Natural killer cell treated with Interleukin-12 subunit alpha and Interleukin-12 subunit beta and Interleukin-15 and Interleukin-18, amount 100 ng/mL, for 72 hours (primary cell): ENCODE data around the gene TENM4. TPM values are rescaled to one million over a fixed set of nuclear protein-coding genes. Genes with fewer than 3 reads are reported as not detected.

Source experiments
- ATAC-seq, 2 donors: fragments of 150-1000 bp; cut with Tn5 transposase in 1 of 2; sonication (Bioruptor Pico), chemical (Tn5 transposase) in 1 of 2; 2 replicates each; pipeline ENCODE4 v1.10.0; 2021
- DNase-seq: peaks from one replicate; pipeline ENCODE4 v3.0.0; 2022; ENCODE audit warnings: low spot score
- H3K27ac Mint-ChIP-seq, 2 donors: 1 replicate in 1 of 2; 2 replicates in 1 of 2; pipeline ENCODE4 v1.8.0; 2022; ENCODE audit warnings: mixed read lengths in 2 of 2, mild to moderate bottlenecking in 1 of 2, moderate library complexity in 1 of 2
- H3K27me3 Mint-ChIP-seq, 2 donors: 1 replicate in 1 of 2; 2 replicates in 1 of 2; pipeline ENCODE4 v1.8.0; 2022; ENCODE audit warnings: mixed read lengths in 2 of 2
- H3K36me3 Mint-ChIP-seq: one replicate; pipeline ENCODE4 v1.8.0; 2022; ENCODE audit warnings: mixed read lengths
- H3K4me1 Mint-ChIP-seq, 2 donors: 1 replicate in 1 of 2; 2 replicates in 1 of 2; pipeline ENCODE4 v1.8.0; 2022; ENCODE audit warnings: low read depth in 2 of 2, mixed read lengths in 2 of 2, mild to moderate bottlenecking in 1 of 2
- H3K4me3 Mint-ChIP-seq: one replicate; pipeline ENCODE4 v1.8.0; 2022; ENCODE audit warnings: mixed read lengths
- H3K9me3 Mint-ChIP-seq: 2 replicates; pipeline ENCODE4 v1.8.0; 2022; ENCODE audit warnings: mixed read lengths
- total RNA-seq, 2 donors: library from RNA; stranded (reverse); gene quantifications; one replicate each; pipeline ENCODE4 v1.2.3, GENCODE V29; 2022

TENM4 gene
- total RNA-seq, 2 donors from 2014 or later, result not detected

- no peak for DNase-seq
- Mint-ChIP-seq H3K9me3 (no peaks in the 10 kb centered on the region), H3K36me3 (no peaks in the 10 kb centered on the region), H3K27ac (no peak overlapping the region), H3K4me3 (no peak overlapping the region), H3K27me3 (peaks cover 11 to 26% of the 10 kb centered on the region in 2 donors), H3K4me1 (no peaks in the 10 kb centered on the region)
- ATAC-seq, result no peak
Measured at GRCh38 chr11:78851878-78852586, 588.8 kb downstream of the TENM4 start.

- Mint-ChIP-seq H3K9me3 (no peaks in the 10 kb centered on the region), H3K4me1 (no peaks in the 10 kb centered on the region), H3K36me3 (no peaks in the 10 kb centered on the region), H3K4me3 (no peak overlapping the region), H3K27ac (no peak overlapping the region), H3K27me3 (peaks cover 13 to 36% of the 10 kb centered on the region in 2 donors)
- DNase-seq (no peak), ATAC-seq (no peak)
Measured at GRCh38 chr11:78850078-78850477, 590.8 kb downstream of the TENM4 start.

GRCh38 chr11:78846269-78846668 lies 594.6 kb downstream of the TENM4 start:
- DNase-seq, result no peak
- no peak overlapping the region for H3K27ac Mint-ChIP-seq

GRCh38 chr11:78845496-78845895 lies 595.3 kb downstream of the TENM4 start:
- Mint-ChIP-seq H3K36me3 (no peaks in the 10 kb centered on the region), H3K9me3 (no peaks in the 10 kb centered on the region), H3K27ac (no peak overlapping the region), H3K4me1 (no peaks in the 10 kb centered on the region), H3K27me3 (peaks cover 28 to 53% of the 10 kb centered on the region in 2 donors), H3K4me3 (no peak overlapping the region)
- no peak for DNase-seq
- ATAC-seq, result no peak

More at GRCh38 chr11:78846269-78846668, 594.6 kb downstream of the TENM4 start:
- Mint-ChIP-seq H3K27me3 (peaks cover 29 to 55% of the 10 kb centered on the region in 2 donors), H3K4me1 (no peaks in the 10 kb centered on the region), H3K36me3 (no peaks in the 10 kb centered on the region), H3K9me3 (no peaks in the 10 kb centered on the region), H3K4me3 (no peak overlapping the region)
- no peak for ATAC-seq

- H3K36me3 Mint-ChIP-seq, result no peaks in the 10 kb centered on the region
- no peak overlapping the region for H3K4me3 Mint-ChIP-seq
- no peak overlapping the region for H3K27ac Mint-ChIP-seq
- H3K27me3 Mint-ChIP-seq, result peaks cover 21 to 33% of the 10 kb centered on the region in 2 donors
- ATAC-seq, result no peak
- H3K9me3 Mint-ChIP-seq, result no peaks in the 10 kb centered on the region
- H3K4me1 Mint-ChIP-seq, result no peaks in the 10 kb centered on the region
- no peak for DNase-seq
Measured at GRCh38 chr11:78841456-78842060, 599.3 kb downstream of the TENM4 start.

- Mint-ChIP-seq H3K9me3 (no peaks in the 10 kb centered on the region), H3K27ac (no peak overlapping the region), H3K4me3 (no peak overlapping the region), H3K27me3 (peaks cover 22 to 35% of the 10 kb centered on the region in 2 donors), H3K4me1 (no peaks in the 10 kb centered on the region), H3K36me3 (no peaks in the 10 kb centered on the region)
- ATAC-seq (no peak), DNase-seq (no peak)
Measured at GRCh38 chr11:78840623-78841022, 600.2 kb downstream of the TENM4 start.

- H3K36me3 Mint-ChIP-seq, result no peaks in the 10 kb centered on the region
- H3K27ac Mint-ChIP-seq, result no peak overlapping the region
- no peak overlapping the region for H3K4me3 Mint-ChIP-seq
- H3K27me3 Mint-ChIP-seq, result peaks cover 24 to 35% of the 10 kb centered on the region in 2 donors
- no peak for ATAC-seq
- no peak for DNase-seq
- no peaks in the 10 kb centered on the region for H3K4me1 Mint-ChIP-seq
- no peaks in the 10 kb centered on the region for H3K9me3 Mint-ChIP-seq
Measured at GRCh38 chr11:78840200-78840599, 600.6 kb downstream of the TENM4 start.

- Mint-ChIP-seq H3K9me3 (no peaks in the 10 kb centered on the region), H3K36me3 (no peaks in the 10 kb centered on the region), H3K27ac (no peak overlapping the region), H3K27me3 (peaks cover 25 to 41% of the 10 kb centered on the region in 2 donors), H3K4me3 (no peak overlapping the region), H3K4me1 (no peaks in the 10 kb centered on the region)
- no peak for DNase-seq
- ATAC-seq, result no peak
Measured at GRCh38 chr11:78838417-78838816, 602.4 kb downstream of the TENM4 start.

- DNase-seq (no peak), ATAC-seq (no peak)
- no peak overlapping the region for H3K4me3 Mint-ChIP-seq
- H3K4me1 Mint-ChIP-seq, result no peaks in the 10 kb centered on the region
- no peaks in the 10 kb centered on the region for H3K9me3 Mint-ChIP-seq
- no peaks in the 10 kb centered on the region for H3K36me3 Mint-ChIP-seq
- peaks cover 11 to 27% of the 10 kb centered on the region in 2 donors for H3K27me3 Mint-ChIP-seq
- no peak overlapping the region for H3K27ac Mint-ChIP-seq
Measured at GRCh38 chr11:78835646-78836045, 605.2 kb downstream of the TENM4 start.

- no peaks in the 10 kb centered on the region for H3K4me1 Mint-ChIP-seq
- no peak overlapping the region for H3K27ac Mint-ChIP-seq
- peaks cover 9 to 27% of the 10 kb centered on the region in 2 donors for H3K27me3 Mint-ChIP-seq
- H3K9me3 Mint-ChIP-seq, result no peaks in the 10 kb centered on the region
- DNase-seq (no peak), ATAC-seq (no peak)
- H3K4me3 Mint-ChIP-seq, result no peak overlapping the region
- no peaks in the 10 kb centered on the region for H3K36me3 Mint-ChIP-seq
Measured at GRCh38 chr11:78834886-78835285, 605.9 kb downstream of the TENM4 start.

GRCh38 chr11:78833237-78833636 lies 607.6 kb downstream of the TENM4 start:
- Mint-ChIP-seq H3K4me3 (no peak overlapping the region), H3K36me3 (no peaks in the 10 kb centered on the region), H3K4me1 (no peaks in the 10 kb centered on the region), H3K27me3 (peaks cover 7 to 21% of the 10 kb centered on the region in 2 donors), H3K27ac (no peak overlapping the region), H3K9me3 (no peaks in the 10 kb centered on the region)
- ATAC-seq (no peak), DNase-seq (no peak)

- DNase-seq (no peak), ATAC-seq (no peak)
- Mint-ChIP-seq H3K36me3 (no peaks in the 10 kb centered on the region), H3K4me1 (no peaks in the 10 kb centered on the region), H3K27me3 (peaks cover 7 to 20% of the 10 kb centered on the region in 2 donors), H3K4me3 (no peak overlapping the region), H3K27ac (no peak overlapping the region), H3K9me3 (no peaks in the 10 kb centered on the region)
Measured at GRCh38 chr11:78832226-78832947, 608.4 kb downstream of the TENM4 start.

GRCh38 chr11:78831571-78831970 lies 609.3 kb downstream of the TENM4 start:
- no peak for ATAC-seq
- no peaks in the 10 kb centered on the region for H3K4me1 Mint-ChIP-seq
- no peak overlapping the region for H3K27ac Mint-ChIP-seq
- no peaks in the 10 kb centered on the region for H3K9me3 Mint-ChIP-seq
- DNase-seq, result no peak
- no peak overlapping the region for H3K4me3 Mint-ChIP-seq
- peaks cover 7 to 20% of the 10 kb centered on the region in 2 donors for H3K27me3 Mint-ChIP-seq
- H3K36me3 Mint-ChIP-seq, result no peaks in the 10 kb centered on the region

GRCh38 chr11:78830277-78830819 lies 610.5 kb downstream of the TENM4 start:
- Mint-ChIP-seq H3K27ac (no peak overlapping the region), H3K36me3 (no peaks in the 10 kb centered on the region), H3K27me3 (peaks cover 3 to 14% of the 10 kb centered on the region in 2 donors), H3K9me3 (no peaks in the 10 kb centered on the region), H3K4me3 (no peak overlapping the region), H3K4me1 (no peaks in the 10 kb centered on the region)
- ATAC-seq, result peak in 1 of 2 donors; percentile 29
- DNase-seq, result no peak
